ENCODE results near the gene FKRP.

GRCh38 chr19:46727757-46728156 lies 18.1 kb upstream of the FKRP start:
- TF ChIP-seq CTCF (IDR thresholded peaks at IDR 0.05), result no peak
- TF ChIP-seq POLR2A (IDR thresholded peaks at IDR 0.05), result no peak

Measured in heart left ventricle (tissue), 13 donors.